NCI-H2081 treated with DMSO at 0.1 percent for 48 hours (cell line): ENCODE measurements around the gene BTAF1.
A peak's percentile ranks its signal among the peaks of the same experiment; 100 is the strongest.

Source experiments
- DNase-seq: peaks from one replicate; lab custom pipeline; 2025; lab: John Stamatoyannopoulos, UW

The BTAF1 gene

GRCh38 chr10:91908337-91909116 is 15.0 kb upstream of the BTAF1 start:
- peak; percentile 29 for DNase-seq

- DNase-seq, result no peak
Measured at GRCh38 chr10:91909117-91909677, 14.4 kb upstream of the BTAF1 start, which contains the start of gene FGFBP3. Gene FGFBP3, minus strand, starts transcription at chr10:91909486. Its CDS starts 517 bp downstream, at chr10:91908969.

- DNase-seq, result no peak
Measured at GRCh38 chr10:91910467-91910866, 13.1 kb upstream of the BTAF1 start.

GRCh38 chr10:91919651-91920050 is 3.9 kb upstream of the BTAF1 start:
- no peak for DNase-seq

GRCh38 chr10:91924212-91925021 is 847 bp downstream of the BTAF1 start:
- DNase-seq, result no peak

GRCh38 chr10:91925022-91925320 is 1.4 kb downstream of the BTAF1 start:
- DNase-seq, result no peak

GRCh38 chr10:91930939-91931338 is 7.4 kb downstream of the BTAF1 start:
- DNase-seq, result no peak

- no peak for DNase-seq
Measured at GRCh38 chr10:91931526-91932190, 8.1 kb downstream of the BTAF1 start.

- DNase-seq, result no peak
Measured at GRCh38 chr10:91932737-91933136, 9.2 kb downstream of the BTAF1 start.

GRCh38 chr10:91935886-91936285 is 12.3 kb downstream of the BTAF1 start:
- no peak for DNase-seq

- no peak for DNase-seq
Measured at GRCh38 chr10:91939653-91940052, 16.1 kb downstream of the BTAF1 start.

- no peak for DNase-seq
Measured at GRCh38 chr10:91941426-91941825, 17.9 kb downstream of the BTAF1 start.

GRCh38 chr10:91944880-91945630 is 21.5 kb downstream of the BTAF1 start:
- DNase-seq, result no peak

- no peak for DNase-seq
Measured at GRCh38 chr10:91953600-91954160, 30.1 kb downstream of the BTAF1 start.

- DNase-seq, result no peak
Measured at GRCh38 chr10:91955114-91955513, 31.5 kb downstream of the BTAF1 start.

- no peak for DNase-seq
Measured at GRCh38 chr10:91957091-91957490, 33.5 kb downstream of the BTAF1 start.

- no peak for DNase-seq
Measured at GRCh38 chr10:91969297-91969696, 45.7 kb downstream of the BTAF1 start.

- no peak for DNase-seq
Measured at GRCh38 chr10:91974960-91975359, 51.4 kb downstream of the BTAF1 start.

GRCh38 chr10:91975438-91975837 is 51.9 kb downstream of the BTAF1 start:
- no peak for DNase-seq

GRCh38 chr10:91976317-91977051 is 52.9 kb downstream of the BTAF1 start:
- no peak for DNase-seq

GRCh38 chr10:91977491-91977890 is 53.9 kb downstream of the BTAF1 start:
- DNase-seq, result no peak
